AG10803 (cell line): ENCODE results near the gene ADAMTS18.
"Not testable (repeated sequence)": the region's sequence is repeated elsewhere in the genome, so short reads cannot be mapped to it uniquely, and the experiment has no call there.

Source experiments
- DNase-seq: peaks from one replicate; pipeline ENCODE4 v3.0.0; 2010; ENCODE audit warnings: low read depth
- H3K4me3 ChIP-seq: 2 replicates; pipeline ENCODE4 v1.5.1; 2011; ENCODE audit warnings: mild to moderate bottlenecking, low read length, control low read depth
- TF ChIP-seq, protein P1 (sequence below): conservative IDR thresholded peaks from 2 replicates; pipeline ENCODE4 v1.5.1; 2011; ENCODE audit warnings: mild to moderate bottlenecking, low read length, control low read depth, inconsistent platforms

The ADAMTS18 gene

DNA sequence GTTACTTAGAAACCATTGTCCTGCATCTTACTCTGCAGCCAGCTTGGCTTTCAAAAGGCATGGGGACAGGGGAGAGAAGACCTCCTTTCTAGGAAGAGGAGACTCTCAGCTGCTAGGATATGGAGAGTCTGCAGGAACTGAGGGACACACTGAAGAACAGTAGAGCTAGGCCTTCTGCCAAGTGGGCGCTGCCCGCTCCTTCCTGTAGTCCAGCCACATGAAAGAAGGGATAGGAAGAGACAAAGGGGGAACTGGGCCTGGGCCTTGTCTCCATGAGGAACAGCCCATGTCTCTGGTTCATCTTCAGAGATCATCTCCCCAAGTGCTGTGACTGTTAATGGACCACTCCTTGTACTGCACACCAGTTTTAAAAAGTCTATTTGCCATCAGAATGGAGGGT is 157.3 kb downstream of the ADAMTS18 start:
- DNase-seq, result no peak
- TF ChIP-seq, protein P1, sequence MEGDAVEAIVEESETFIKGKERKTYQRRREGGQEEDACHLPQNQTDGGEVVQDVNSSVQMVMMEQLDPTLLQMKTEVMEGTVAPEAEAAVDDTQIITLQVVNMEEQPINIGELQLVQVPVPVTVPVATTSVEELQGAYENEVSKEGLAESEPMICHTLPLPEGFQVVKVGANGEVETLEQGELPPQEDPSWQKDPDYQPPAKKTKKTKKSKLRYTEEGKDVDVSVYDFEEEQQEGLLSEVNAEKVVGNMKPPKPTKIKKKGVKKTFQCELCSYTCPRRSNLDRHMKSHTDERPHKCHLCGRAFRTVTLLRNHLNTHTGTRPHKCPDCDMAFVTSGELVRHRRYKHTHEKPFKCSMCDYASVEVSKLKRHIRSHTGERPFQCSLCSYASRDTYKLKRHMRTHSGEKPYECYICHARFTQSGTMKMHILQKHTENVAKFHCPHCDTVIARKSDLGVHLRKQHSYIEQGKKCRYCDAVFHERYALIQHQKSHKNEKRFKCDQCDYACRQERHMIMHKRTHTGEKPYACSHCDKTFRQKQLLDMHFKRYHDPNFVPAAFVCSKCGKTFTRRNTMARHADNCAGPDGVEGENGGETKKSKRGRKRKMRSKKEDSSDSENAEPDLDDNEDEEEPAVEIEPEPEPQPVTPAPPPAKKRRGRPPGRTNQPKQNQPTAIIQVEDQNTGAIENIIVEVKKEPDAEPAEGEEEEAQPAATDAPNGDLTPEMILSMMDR, result no peak
- H3K4me3 ChIP-seq, result no peak overlapping the region

DNA sequence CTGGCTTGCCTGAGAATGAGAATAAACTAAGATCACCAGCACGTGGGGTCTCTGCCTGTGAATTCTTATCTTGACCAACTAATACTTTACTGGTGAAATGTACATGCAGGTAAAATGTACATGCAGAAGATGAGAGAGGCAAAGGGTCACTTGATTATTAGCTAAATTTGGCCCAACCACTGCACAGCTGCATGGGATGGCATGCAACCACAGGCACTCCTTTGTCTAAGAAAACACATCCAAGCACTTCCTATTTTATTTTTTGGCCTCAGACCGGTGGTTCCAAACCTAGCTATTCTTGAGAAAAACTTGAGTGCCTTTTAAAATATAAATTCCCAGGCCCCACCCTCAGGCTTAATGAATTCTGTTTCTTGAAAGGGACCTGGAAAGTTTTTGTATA is 157.7 kb downstream of the ADAMTS18 start:
- H3K4me3 ChIP-seq, result no peak overlapping the region
- TF ChIP-seq, protein P1, result no peak
- no peak for DNase-seq

DNA sequence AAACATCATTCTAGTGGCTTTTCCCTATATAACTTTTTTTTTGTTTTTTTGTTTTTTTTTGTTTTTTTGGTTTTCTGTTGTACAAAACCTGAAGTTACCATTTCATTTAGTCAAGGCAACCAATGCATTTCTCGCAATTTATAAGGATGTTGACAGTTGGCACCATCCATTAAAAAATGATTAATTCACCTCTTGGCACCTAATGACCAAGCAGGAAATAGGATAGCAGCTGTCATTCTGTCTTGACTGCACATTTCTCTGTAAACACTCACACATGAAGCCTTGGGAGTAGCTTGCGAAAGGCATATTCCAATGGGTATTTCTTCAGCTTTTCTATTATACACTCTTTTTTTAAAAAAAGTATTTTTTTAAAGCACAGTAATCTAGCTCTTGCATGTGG is 158.2 kb downstream of the ADAMTS18 start:
- no peak for DNase-seq
- TF ChIP-seq, protein P1, result no peak

DNA sequence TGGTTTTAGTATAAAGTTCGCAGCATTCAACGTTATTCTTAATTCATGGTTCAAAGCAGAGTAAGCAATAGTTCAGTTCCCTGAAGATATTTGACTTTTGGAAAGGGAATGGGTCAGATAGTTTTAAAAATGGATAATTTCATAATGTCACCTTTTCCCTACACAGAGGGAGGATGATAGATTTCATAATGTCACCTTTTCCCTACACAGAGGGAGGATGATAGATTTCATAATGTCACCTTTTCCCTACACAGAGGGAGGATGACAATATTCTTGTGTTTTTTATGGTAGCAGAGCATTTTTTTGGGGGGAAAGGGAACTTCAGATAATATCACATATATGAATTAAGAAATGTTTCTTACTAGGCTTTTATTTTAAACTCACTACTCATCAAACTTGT is 159.5 kb downstream of the ADAMTS18 start:
- not testable (repeated sequence) for H3K4me3 ChIP-seq, DNase-seq

More for the DNA sequence above, 158.2 kb downstream of the ADAMTS18 start:
- H3K4me3 ChIP-seq, result no peak overlapping the region

DNA sequence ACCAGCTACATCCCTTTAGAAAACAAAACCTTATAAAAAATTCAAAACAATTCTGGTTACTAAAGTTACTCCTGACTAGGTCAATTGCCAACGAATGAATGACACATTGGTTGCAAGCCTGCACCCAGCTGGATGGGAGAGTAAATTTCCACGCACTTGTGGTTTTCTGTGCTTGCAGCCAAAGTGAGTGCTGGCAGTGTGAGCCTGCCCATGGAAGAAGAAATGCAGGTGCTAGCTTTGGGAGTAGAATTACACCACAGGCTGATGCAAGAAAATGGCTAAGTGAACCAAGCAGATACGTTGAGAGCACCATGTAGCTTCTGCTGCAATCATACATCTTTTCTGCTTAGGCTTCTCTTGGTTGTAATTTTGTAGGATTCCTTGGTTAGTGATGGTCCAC is 161.0 kb downstream of the ADAMTS18 start:
- DNase-seq, result peak; percentile 56
- TF ChIP-seq, protein P1, result no peak
- H3K4me3 ChIP-seq, result no peak overlapping the region

DNA sequence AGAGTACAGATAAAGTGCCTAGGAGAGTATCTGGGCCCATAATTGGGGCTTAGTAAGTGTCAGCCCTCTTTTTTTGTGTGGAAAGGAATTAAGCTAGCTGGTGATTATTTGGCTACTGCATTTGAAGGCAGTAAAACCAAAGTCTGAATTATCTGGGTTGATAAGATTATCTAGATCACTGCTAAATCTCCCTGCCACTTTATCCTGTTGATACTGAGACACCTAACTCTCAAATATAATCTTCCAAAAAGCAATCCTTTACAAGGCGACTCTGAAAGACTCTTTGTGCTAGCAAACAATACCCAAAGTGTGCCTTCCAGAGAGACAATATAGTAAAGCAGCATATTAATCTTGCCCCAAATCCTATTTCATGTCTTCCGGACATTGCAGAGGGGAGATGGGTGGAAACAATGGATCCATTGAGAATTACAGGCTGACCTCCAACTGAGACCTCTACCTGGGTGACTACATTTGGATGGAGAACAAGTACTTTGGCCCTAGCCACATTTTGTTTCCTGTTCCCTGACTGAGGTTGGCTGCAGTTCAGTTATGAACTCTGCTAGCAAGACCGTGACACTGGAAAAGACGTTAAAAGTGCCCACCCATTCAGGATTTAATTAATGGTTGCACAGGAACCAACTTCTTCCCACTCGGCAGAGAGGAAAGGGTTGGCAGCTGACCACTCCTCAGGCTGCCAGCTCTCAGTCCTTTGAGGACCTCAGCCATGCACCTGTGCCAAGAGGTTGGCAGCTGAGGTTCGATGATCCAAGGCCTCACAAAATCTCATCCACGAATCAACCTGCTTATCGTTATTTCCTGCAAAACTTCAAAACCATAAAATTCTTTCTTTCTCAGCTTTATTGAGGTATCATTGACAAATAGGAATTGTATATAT is 163.1 kb downstream of the ADAMTS18 start:
- TF ChIP-seq, protein P1, result no peak
- no peak overlapping the region for H3K4me3 ChIP-seq
- no peak for DNase-seq

DNA sequence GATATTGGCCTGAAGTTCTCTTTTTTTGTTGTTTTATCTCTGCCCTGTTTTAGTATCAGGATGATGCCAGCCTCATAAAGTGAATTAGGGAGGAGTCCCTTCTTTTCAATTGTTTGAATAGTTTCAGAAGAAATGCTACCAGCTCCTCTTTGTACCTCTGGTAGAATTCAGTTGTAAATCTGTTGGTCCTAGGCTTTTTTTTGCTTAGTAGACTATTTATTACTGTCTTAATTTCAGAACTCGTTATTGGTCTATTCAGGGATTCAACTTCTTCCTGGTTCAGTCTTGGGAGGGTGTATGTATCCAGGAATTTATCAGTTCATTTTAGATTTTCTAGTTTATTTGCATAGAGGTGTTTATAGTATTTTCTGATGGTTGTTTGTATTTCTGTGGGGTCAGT is 168.6 kb downstream of the ADAMTS18 start:
- not testable (repeated sequence) for DNase-seq, H3K4me3 ChIP-seq

DNA sequence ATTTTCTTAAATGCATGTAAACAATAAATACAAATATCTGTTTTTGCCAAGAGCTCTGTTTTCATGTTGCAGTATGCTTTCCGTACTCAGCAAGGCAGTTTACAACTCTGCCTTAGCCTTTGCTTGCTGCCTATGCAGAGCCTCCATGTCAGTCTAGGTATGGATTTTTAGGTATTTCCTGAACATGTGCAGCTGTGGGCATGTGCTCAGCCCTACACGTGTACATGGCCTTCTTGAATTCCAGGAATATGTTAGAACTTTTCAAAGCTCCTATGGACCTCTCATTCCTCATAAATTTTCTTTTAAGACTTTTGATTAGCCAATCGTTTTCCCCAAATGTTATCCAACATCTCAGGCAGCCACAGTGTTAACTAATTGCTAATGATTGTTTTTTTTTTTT is 171.9 kb downstream of the ADAMTS18 start:
- DNase-seq, result no peak
- no peak overlapping the region for H3K4me3 ChIP-seq
- TF ChIP-seq, protein P1, result no peak
